GM20000 (cell line): Measurements from ENCODE around the gene ENO2.
"Not testable (repeated sequence)": the region's sequence is repeated elsewhere in the genome, so short reads cannot be mapped to it uniquely, and the experiment has no call there.

Source experiments
- DNase-seq: peaks from one replicate; pipeline ENCODE4 v3.0.0; 2012; ENCODE audit warnings: low spot score
- TF ChIP-seq, protein P1 (sequence below): IDR thresholded peaks from 2 replicates; pipeline ENCODE4 v1.5.1; 2012; ENCODE audit warnings: mild to moderate bottlenecking, control low read depth; ENCODE audit errors: extremely low read depth, missing control alignments

ENO2 gene

DNA sequence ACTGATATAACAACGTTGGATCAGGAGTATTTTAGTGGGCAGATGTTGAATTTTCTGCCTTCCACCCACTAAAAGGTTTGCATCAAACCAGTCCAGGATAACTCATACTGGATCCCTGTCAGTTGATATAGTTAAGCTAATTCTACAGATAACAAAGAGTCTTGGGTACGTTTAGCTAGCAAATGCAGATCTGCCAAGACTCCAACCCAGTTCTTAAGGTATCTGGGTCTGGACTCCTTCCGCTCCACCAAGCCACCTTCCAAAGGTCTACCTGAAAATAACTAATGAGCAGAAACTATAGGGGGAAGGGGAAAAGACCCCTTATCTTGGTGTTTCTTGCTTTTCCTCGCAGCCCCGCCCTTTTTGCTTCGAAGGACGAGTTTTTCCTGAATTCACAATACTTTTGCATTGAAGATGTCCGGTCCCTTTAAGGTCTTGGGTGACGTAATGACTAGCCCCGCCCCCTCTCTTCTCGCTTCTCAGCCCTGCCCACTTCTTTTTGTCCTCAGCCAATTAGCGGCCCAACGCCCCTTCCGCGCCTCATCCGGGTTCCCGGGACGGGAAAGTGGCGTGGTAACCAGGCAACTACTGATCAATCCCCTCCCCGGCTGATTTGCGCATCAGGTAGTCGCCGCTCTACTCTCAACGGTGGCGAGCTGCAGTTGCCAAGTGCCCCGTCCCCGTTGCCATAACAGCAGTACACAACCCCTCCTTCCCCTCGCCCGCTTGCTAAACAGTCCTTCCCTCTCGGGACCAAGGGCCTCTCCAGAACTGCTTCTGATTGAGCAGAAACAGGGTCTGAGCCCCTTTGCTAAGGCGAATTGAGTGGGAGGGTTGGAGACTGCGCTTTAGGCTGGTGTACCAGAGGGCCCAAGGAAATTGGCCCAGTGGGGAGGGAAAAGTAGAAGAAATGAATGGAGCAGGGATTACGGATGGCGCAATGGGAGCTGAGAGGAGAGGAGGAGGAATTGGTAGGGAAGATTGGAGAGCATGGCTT is 9.8 kb upstream of the ENO2 start, which contains the start of gene LRRC23:
TSS of gene LRRC23 (plus strand) at position 543 of the 997 bp plus-strand sequence. CDS start 812 bp downstream, outside the sequence.
- TF ChIP-seq, protein P1, sequence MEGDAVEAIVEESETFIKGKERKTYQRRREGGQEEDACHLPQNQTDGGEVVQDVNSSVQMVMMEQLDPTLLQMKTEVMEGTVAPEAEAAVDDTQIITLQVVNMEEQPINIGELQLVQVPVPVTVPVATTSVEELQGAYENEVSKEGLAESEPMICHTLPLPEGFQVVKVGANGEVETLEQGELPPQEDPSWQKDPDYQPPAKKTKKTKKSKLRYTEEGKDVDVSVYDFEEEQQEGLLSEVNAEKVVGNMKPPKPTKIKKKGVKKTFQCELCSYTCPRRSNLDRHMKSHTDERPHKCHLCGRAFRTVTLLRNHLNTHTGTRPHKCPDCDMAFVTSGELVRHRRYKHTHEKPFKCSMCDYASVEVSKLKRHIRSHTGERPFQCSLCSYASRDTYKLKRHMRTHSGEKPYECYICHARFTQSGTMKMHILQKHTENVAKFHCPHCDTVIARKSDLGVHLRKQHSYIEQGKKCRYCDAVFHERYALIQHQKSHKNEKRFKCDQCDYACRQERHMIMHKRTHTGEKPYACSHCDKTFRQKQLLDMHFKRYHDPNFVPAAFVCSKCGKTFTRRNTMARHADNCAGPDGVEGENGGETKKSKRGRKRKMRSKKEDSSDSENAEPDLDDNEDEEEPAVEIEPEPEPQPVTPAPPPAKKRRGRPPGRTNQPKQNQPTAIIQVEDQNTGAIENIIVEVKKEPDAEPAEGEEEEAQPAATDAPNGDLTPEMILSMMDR: no peak
- peak; percentile 93 for DNase-seq

DNA sequence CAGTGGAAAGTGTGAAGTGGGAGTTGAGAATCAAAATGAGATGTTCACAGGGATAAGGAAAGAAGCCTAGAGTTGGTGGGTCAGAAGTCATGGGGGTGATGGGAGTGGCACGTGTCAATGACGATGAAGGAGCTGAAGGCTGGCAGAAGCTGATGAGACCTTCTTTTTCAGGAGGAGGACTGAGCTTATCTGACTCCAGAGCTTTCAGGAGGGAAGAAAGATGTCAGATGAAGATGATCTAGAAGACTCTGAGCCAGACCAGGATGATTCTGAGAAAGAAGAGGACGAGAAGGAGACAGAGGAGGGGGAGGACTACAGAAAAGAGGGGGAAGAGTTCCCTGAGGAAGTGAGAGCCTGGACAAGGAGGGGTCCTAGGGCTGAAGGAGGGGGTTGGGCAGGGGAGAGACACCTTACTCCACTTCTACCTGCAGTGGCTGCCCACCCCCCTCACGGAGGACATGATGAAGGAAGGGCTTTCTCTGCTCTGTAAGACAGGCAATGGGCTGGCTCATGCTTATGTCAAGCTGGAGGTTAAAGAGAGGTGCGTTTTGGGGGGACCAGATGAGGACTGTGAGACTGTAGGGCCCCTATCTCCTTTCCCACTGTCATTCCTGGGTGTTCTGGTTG is 8.9 kb upstream of the ENO2 start:
- TF ChIP-seq, protein P1: no peak

DNA sequence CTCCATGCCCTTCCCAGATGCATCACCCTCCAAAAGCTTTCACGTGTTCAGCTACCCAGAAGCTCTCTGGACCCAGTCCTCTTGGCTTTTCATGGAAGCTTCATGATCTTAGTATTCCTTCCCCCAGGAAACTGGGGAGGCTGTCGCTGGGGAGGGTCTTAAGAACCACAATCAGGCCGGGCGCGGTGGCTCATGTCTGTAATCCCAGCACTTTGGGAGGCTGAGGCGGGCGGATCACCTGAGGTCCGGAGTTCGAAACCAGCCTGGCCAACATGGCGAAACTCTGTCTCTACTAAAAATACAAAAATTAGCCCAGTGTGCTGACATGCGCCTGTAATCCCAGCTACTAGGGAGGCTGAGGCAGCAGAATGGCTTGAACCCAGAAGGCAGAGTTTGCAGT is 6.2 kb upstream of the ENO2 start:
- not testable (repeated sequence) for DNase-seq

More for the DNA sequence above, 8.9 kb upstream of the ENO2 start:
- no peak for DNase-seq

DNA sequence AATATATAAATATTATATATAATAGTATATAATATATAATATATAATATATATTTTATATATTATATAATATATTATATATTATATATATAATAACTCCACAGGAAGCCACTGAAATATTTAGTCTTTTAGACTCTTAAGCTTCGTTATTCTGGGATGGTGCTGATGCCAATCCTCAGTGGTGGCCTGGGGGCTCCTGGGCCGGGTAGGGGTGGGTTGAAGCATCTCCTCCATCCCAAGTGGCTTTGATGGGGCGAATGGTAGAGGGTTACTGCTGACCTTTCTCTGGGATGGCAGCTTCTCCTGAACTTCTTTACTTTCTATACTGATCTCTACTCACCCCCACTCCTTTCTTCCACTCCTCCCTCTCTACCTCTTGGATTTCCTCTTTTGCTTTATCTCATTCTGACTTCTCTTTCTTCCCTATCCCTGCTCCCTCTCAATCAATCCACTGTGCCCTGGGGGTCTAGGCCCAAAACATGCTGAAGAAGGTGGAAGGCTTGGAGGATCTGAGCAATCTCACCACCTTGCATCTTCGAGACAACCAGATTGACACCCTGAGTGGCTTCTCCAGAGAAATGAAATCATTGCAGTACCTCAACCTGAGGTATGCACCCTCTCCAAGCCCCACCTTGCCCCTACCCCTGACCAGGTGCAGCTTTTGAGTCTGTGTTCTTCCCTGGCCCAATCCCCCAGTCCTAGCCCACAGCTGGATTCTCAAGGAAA is 4.8 kb upstream of the ENO2 start:
- TF ChIP-seq, protein P1: no peak
- DNase-seq: no peak

DNA sequence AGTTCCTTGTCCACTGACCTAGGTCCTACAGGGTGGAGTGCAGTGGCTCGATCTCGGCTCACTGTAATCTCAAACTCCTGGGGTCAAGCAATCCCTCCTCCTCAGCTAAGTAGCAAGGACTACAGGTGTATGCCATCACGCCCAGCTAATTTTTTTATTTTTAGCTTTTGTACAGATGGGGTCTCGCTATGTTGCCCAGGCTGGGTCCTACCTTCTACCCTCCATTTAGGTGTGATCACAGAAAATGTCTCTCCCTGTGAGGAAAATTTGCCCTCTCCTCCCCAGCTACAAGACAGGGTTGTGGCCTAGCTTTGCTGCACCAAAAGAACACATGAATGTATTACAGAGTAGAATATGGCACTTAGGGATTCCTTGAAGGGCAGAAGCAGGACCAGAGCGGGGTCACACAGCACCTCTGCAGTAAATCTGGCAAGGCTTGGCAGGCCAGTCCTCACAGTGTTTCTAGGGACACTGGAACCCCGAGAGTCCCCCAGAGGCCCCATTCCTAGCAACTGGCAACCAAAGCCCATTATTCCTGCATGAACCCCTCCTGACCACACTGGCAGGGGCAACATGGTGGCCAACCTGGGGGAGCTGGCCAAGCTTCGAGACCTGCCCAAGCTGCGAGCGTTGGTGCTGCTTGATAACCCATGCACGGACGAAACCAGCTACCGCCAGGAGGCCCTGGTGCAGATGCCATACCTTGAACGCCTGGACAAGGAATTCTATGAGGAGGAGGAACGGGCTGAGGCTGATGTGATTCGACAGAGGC is 2.0 kb upstream of the ENO2 start:
- TF ChIP-seq, protein P1: no peak
- no peak for DNase-seq

DNA sequence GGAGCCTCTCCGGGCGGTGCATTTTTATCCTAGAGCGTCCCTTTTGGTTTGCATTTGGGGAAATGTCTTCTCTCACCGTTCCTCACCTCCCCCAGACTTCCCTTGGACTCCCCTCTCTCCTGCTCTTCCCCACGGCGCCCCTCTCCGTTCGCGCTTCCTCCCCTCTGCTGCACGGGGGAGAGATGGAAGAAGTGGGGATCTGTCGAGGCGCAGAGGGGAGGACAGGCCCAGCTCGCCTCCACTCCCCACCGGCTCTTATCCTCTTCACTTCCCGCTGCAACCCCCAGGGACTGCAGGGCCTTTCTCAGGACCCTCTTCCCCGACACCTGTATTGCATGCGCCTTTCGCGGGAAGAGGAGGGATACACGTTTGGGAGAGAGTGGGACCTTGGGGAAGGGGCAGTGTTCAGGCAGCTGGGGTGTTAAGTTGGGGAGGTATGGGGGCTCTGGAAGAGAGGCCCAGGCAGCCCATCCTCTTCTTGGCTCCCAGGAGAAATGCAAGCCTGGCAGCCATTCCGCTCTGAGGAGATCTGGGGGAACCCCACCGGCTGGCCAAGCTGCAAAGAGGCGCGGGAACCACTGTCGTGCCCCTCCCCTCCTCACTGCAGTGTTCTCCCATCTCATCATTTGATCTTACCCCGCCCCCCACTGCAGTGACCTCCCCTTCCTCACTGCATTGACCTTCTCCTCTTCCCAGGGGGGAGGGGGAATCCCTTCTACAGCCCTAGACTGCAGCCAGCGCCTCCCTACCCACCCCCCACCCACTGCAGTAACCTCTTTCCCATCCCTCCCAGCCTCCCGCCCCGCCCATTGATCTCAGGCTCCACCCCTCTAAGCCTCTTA is 788 bp downstream of the ENO2 start:
- TF ChIP-seq, protein P1: no peak
- peak; percentile 58 for DNase-seq
